ENCODE data around the gene PRPF6. TPM values are rescaled to one million over a fixed set of nuclear protein-coding genes. Genes with fewer than 3 reads are reported as not detected.

PRPF6 gene
- total and polyA plus RNA-seq, 2 of the 13 experiments (the other 11 are each of a cell fraction or from before 2014, with no cell fraction given) = 63.7 to 101 TPM

GRCh38 chr20:63940071-63940471 lies 40.9 kb upstream of the PRPF6 start (continued):
- no peak for TF ChIP-seq ZBTB40 (IDR thresholded peaks at IDR 0.05)
- no peak for TF ChIP-seq ZBTB40 (CRISPR knock-in tag; IDR thresholded peaks at IDR 0.05)
- TF ChIP-seq HOXA3 (CRISPR knock-in tag; IDR thresholded peaks at IDR 0.05) = peak; percentile 48; the same call in 1 of the 2 replicates
- TF ChIP-seq SMARCC2 (IDR thresholded peaks at IDR 0.05) = no peak
- TF ChIP-seq YY1 (IDR thresholded peaks at IDR 0.05; ENCODE audit: insufficient read depth, insufficient replicate concordance, low read depth, low read length) = peak; percentile 29
- no peak for TF ChIP-seq ARHGAP35 (CRISPR knock-in tag; IDR thresholded peaks at IDR 0.05; ENCODE audit: borderline replicate concordance)
- 0 out of 2 replicates have a peak, but pooled peaks have one; percentile 55 for TF ChIP-seq ZBTB4 (CRISPR knock-in tag; IDR thresholded peaks at IDR 0.05; ENCODE audit: borderline replicate concordance)
- TF ChIP-seq, protein P1, sequence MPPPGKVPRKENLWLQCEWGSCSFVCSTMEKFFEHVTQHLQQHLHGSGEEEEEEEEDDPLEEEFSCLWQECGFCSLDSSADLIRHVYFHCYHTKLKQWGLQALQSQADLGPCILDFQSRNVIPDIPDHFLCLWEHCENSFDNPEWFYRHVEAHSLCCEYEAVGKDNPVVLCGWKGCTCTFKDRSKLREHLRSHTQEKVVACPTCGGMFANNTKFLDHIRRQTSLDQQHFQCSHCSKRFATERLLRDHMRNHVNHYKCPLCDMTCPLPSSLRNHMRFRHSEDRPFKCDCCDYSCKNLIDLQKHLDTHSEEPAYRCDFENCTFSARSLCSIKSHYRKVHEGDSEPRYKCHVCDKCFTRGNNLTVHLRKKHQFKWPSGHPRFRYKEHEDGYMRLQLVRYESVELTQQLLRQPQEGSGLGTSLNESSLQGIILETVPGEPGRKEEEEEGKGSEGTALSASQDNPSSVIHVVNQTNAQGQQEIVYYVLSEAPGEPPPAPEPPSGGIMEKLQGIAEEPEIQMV (CRISPR knock-in tag; IDR thresholded peaks at IDR 0.05; ENCODE audit: low read depth) = no peak
- TF ChIP-seq EHMT2 (IDR thresholded peaks at IDR 0.05; ENCODE audit: borderline replicate concordance, low read depth, low read length) = no peak
- no peak for TF ChIP-seq FOXA3 (CRISPR knock-in tag; IDR thresholded peaks at IDR 0.05)
- TF ChIP-seq RBM22 (optimal IDR thresholded peaks at IDR 0.05; ENCODE audit: low read length) = peak; percentile 92
- TF ChIP-seq AKAP8 (CRISPR knock-in tag; IDR thresholded peaks at IDR 0.05) = peak; percentile 88; the same call in 1 of the 2 replicates
- no peak for TF ChIP-seq ZNF274 (CRISPR knock-in tag; IDR thresholded peaks at IDR 0.05)
- 0 out of 2 replicates have a peak, but pooled peaks have one; percentile 30 for TF ChIP-seq PCBP1 (IDR thresholded peaks at IDR 0.05; ENCODE audit: borderline replicate concordance, low read depth, low read length)
- TF ChIP-seq, protein P2, sequence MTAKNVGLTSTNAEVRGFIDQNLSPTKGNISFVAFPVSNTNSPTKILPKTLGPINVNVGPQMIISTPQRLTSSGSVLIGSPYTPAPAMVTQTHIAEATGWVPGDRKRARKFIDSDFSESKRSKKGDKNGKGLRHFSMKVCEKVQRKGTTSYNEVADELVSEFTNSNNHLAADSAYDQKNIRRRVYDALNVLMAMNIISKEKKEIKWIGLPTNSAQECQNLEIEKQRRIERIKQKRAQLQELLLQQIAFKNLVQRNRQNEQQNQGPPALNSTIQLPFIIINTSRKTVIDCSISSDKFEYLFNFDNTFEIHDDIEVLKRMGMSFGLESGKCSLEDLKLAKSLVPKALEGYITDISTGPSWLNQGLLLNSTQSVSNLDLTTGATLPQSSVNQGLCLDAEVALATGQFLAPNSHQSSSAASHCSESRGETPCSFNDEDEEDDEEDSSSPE (CRISPR knock-in tag; IDR thresholded peaks at IDR 0.05) = no peak

All from HepG2 (cell line).